ENCODE data around the gene SFI1.

GRCh38 chr22:31496735-31497146 lies 405 bp downstream of the SFI1 start:
- TF ChIP-seq CTCF (conservative IDR thresholded peaks at IDR 0.05 in 1 of 2, IDR thresholded peaks at IDR 0.05 in 1 of 2; ENCODE audit: extremely low read depth in 1 of 2, insufficient read depth in 1 of 2, low read depth in 1 of 2, low read length in 2 of 2) (no peak), EZH2 (IDR thresholded peaks at IDR 0.05; ENCODE audit: borderline replicate concordance, low read length) (no peak)

All from mammary epithelial cell (primary cell).